ENCODE data around the gene C4orf46.

Gene C4orf46

DNA sequence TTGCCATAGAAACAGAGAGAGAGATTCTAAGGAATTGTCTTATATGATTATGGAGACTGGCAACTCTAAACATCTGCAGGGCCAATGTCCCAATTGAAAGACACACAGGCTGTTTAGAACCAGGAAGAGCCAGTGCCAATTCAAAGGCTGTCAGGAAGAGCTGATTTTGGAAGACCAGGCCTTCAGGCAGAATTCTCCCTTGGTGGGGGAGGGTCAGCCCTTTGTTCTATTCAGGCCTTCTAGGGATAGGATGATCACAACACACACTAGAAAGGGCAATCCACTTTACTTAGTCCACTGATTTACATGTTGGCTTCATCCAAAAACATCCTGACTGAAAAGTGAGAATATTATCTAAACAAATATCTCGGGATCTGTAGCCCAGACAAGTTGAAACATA, 15.2 kb downstream of the C4orf46 start:
- in situ Hi-C loops (cut with MboI; ENCODE audit: low sequenced_read_pairs) = no loop called here

DNA sequence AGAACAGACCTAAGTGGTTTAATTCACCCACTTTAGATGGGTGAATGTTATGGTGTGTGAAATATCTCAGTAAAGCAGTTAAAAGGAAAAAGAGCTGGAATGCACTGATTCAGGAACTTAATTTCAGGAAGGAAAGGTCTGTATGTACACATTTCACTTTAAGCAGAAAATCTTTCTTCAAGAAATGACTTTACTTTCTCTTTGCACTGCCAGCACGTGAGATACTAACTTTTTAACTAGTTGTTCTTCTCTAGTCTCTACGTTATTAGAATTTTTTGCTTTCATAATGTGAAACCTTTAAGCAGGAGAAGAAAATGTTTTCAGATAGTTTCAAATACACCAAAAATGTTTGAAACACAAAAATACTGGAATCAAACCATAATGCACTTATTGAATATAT, 18.8 kb downstream of the C4orf46 start:
- in situ Hi-C loops (cut with MboI; ENCODE audit: low sequenced_read_pairs) = no loop called here

DNA sequence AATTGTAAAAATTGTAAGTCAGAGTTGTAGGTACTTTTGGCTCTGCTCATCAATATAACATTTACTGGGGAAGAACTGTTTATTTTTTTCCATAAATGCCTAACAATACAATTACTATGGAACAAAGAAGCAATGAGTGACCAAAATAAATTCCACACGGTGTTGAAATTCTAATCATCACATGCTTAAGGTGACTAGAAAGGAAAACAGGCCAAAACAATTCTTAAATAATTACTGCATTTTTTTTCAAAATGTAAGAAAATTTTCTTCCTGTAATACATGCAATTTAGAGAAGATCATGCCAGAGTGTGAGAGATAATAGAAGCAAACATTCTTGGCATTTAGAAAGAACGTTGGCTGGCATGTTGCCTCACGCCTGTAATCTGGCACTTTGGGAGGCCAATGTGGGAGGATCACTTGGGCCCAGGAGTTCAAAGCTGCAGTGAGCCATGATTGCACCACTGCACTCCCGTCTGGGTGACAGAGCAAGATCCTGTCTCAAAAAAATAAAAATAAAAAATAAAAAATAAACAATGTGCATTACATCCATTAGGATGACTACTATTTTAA, 22.5 kb downstream of the C4orf46 start:
- in situ Hi-C loops (cut with MboI; ENCODE audit: low sequenced_read_pairs) = no loop called here

DNA sequence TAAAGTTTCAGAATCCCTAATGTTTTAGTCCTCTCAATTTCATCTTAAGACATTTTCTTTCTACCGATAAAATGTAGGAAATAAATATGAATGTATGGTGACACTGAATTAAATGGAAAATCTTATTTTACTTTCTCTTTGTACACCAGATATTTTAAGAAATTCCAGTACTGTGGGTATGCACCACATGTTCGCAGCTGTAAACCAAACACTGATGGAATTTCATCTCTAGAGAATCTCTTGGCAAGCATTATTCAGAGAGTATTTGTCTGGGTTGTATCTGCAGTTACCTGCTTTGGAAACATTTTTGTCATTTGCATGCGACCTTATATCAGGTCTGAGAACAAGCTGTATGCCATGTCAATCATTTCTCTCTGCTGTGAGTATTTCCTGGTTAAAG, 26.9 kb downstream of the C4orf46 start:
- in situ Hi-C loops (cut with MboI; ENCODE audit: low sequenced_read_pairs) = no loop called here

DNA sequence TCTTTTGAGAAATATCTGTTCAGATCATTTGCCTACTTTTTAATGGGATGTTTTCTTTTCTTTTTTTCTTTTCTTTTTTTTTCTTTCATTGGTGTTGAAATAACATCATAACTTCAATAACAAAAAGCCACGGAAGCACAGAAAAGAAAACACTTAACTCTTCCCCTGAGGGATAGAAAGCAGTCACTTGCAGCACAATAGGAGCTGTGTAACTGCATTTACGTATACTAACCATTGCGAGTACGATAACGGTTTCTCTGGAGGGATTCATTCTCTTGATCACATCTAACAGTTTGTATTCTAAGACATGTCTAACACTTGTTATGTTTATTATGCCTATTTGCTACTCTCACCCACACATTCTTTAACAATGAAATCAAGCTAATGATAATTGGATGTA, 27.3 kb downstream of the C4orf46 start:
- in situ Hi-C loops (cut with MboI; ENCODE audit: low sequenced_read_pairs) = no loop called here

DNA sequence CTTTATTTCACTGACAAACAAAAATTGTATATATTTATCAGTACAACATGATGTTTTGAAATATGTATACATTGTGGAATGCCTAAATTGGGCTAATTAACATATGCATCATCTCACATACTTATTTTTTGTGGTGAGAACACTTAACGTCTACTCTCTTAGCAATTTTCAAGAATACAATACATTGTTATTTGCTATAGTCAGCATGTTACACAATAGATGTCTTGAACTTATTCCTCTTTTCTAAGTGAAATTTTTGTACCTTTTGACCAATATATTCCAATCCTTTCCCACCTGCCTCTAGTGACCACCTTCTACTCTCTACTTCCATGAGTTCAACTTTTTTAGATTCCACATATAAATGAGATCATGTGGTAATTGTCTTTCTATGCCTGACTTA, 35.1 kb downstream of the C4orf46 start:
- in situ Hi-C loops (cut with MboI; ENCODE audit: low sequenced_read_pairs) = no loop called here

DNA sequence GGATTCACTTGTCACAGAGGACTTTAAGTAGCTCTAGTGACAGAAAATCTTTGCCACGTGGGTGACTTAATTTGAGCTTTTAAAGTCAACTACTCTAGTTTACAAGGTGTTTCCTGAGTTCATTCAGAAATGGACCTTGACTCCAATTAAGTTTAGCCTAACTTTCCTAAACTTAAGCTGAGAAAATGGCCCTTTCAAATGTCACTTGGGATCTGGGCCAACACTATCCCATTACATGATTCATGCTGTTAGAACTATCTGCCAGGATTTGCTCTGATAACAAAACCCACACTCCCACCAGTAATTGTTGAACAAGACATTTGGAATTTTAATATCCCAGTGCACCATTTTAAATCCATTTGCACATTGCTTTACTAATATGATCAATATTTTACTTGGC, 40.8 kb downstream of the C4orf46 start:
- in situ Hi-C loops (cut with MboI; ENCODE audit: low sequenced_read_pairs) = no loop called here

DNA sequence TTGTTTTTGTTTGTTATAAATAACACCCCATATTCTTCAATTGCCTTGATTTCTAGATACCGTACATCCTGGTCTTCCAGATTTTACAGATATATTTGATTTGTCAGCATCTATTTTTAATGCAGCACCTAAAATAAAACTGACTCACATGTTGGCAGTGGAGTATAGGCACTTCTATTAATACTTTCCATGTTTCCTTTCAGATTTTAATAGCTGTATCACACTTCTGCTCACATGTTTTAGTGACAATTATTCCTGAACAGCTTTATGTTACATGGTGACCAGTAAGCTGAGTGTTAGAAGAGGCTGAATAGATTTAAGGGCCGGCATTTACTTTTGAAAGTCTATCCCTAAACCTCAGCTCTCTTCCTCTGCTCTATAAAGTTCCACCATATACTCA, 46.1 kb downstream of the C4orf46 start:
- in situ Hi-C loops (cut with MboI; ENCODE audit: low sequenced_read_pairs) = no loop called here

DNA sequence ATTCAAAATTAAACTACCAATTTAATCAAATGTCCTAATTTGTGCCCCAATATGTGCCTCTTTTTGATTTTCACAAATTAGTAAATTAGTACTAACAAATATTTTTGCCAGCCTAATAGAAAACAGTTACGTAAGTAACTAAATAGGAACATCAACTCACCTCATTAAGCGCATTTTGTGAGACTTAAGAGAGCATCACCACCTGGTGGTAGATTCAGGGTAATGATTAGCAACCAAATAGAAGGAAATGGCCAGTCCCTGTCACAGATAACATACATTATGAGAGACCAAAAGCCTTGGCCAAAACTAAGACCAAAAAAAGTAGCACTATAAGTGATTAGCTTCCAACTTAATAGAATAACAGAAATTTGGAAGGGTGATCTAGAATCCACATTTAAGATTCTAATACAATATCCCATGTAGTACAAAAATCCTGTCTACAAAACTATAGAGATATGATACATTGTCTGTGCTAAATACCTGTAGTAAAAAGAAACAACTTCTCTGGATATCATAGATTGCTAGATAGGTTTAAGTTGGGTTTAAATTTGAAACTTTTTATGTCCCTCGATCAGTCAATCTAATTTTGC, 46.7 kb downstream of the C4orf46 start:
- in situ Hi-C loops (cut with MboI; ENCODE audit: low sequenced_read_pairs) = no loop called here

DNA sequence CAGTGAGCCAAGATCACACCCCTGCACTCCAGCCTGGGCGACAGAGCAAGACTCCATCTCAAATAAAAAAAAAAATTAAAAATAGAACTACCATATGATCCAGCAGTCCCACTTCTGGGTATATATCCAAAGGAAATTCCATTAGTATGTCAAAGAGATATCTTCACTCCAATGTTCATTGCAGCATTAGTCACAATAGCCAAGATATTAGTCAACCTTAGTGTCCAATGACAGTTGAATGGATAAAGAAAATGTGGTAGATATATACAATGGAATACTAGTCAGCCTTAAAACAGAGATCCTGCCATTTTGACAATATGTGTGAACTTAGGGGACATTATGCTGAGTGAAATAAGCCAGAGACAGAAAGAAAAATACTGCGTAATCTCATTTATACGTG, 49.4 kb downstream of the C4orf46 start:
- in situ Hi-C loops (cut with MboI; ENCODE audit: low sequenced_read_pairs) = no loop called here

DNA sequence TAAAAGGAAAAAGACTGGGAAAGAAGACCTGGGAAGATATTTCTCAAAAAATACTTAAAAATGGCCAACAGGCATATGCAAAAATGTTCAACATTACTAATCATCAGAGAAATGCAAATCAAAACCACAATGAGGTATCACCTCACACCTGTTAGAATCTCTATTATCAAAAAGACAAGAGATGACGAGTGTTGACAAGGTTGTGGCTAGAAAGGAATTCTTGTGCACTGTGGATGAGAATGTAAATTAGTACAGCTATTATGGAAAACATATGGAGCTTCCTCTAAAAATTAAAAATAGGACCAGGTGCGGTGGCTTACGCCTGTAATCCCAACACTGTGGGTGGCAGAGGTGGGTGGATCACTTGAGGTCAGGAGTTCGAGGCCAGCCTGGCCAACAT, 50.0 kb downstream of the C4orf46 start:
- in situ Hi-C loops (cut with MboI; ENCODE audit: low sequenced_read_pairs) = no loop called here

DNA sequence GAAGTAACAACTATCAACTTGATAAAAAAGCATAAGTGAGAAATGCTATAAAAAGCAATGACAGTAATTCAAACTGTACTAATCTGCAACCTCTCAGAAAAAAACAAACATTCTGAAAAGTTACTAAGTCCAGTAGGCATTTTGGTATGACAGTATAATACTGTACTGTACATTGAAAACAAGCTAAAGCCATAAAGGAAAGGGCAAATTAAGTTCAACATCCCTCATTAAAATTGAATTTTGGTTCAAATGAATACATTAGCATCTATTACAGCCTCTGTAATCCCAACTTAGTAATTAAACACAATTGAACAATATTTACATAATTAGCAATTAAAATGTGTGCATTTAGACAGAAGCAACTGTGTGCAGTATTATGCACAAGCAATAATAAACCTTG, 53.7 kb downstream of the C4orf46 start:
- in situ Hi-C loops (cut with MboI; ENCODE audit: low sequenced_read_pairs) = no loop called here
